HepG2 (cell line): ENCODE results near the gene ECEL1. TPM values are rescaled to one million over a fixed set of nuclear protein-coding genes. Genes with fewer than 3 reads are reported as not detected.

ENCODE experiments used
- ATAC-seq: fragments of 200-7000 bp; cut with Tn5 transposase; 3 replicates; pipeline ENCODE4 v1.9.1; 2020; ENCODE audit warnings: mild to moderate bottlenecking, moderate library complexity
- BruUV-seq: library from RNA; stranded (reverse); fragments of 400-500 nt; replicated peaks from 2 replicates; lab custom pipeline; 2021; lab: Mats Ljungman, UMichigan
- CTCF ChIA-PET: fragments of 300-600 bp; formaldehyde crosslinking; extraction: SDS; loops from one replicate; lab custom pipeline; 2021; ENCODE audit warnings: low total read pairs, inconsistent platforms, low intra/inter-chr PET ratio; lab: Yijun Ruan, JAX
- POLR2A ChIA-PET: fragments of 350-600 bp; sonication (Branson Sonifier 250); formaldehyde crosslinking; loops from one replicate; lab custom pipeline; 2020; ENCODE audit warnings: antibody characterized with exemption, inconsistent platforms; lab: Yijun Ruan, JAX
- DNase-seq: peaks from one replicate; pipeline ENCODE4 v3.0.0-alpha.2; 2015; ENCODE audit warnings: low spot score
- FAIRE-seq: peaks from 3 replicates; lab custom pipeline; 2011; peaks lifted over from hg19 to GRCh38; lab: Jason Lieb, UNC
- H2AFZ ChIP-seq: one replicate; pipeline ENCODE4 v1.6.1; 2011; ENCODE audit warnings: low read length, inconsistent platforms
- H3K27ac ChIP-seq: fragments of 300-600 bp; 3 replicates; pipeline ENCODE4 v1.8.0; 2011; ENCODE audit warnings: mixed run types, mild to moderate bottlenecking, mixed read lengths, low read length, inconsistent platforms; ENCODE audit not compliant: insufficient read depth; ENCODE audit errors: extremely low read length
- H3K27me3 ChIP-seq, 2 experiments: fragments of 200-600 bp in 1 of 2; 2 replicates in 1 of 2; 3 replicates in 1 of 2; pipeline versions ENCODE4 v1.6.0 to v1.8.0; 2011; ENCODE audit warnings: low read length in 2 of 2, mild to moderate bottlenecking in 2 of 2, moderate library complexity in 2 of 2, inconsistent platforms in 1 of 2; ENCODE audit not compliant: insufficient read depth in 2 of 2, control insufficient read depth in 1 of 2
- H3K36me3 ChIP-seq, 2 experiments: fragments of 200-600 bp in 1 of 2; replicated peaks in 1 of 2; 2 replicates in 1 of 2; 3 replicates in 1 of 2; pipeline versions ENCODE4 v1.5.1 to v1.8.0; 2011; ENCODE audit warnings: low read length in 2 of 2, inconsistent platforms in 1 of 2; ENCODE audit not compliant: insufficient read depth in 2 of 2, control insufficient read depth in 1 of 2
- H3K4me1 ChIP-seq: 2 replicates; pipeline ENCODE4 v1.5.1; 2012; ENCODE audit warnings: low read length, inconsistent platforms; ENCODE audit not compliant: insufficient read depth
- H3K4me2 ChIP-seq: 2 replicates; pipeline ENCODE4 v1.6.0; 2011; ENCODE audit warnings: low read depth, low read length, inconsistent platforms
- H3K4me3 ChIP-seq, 3 experiments: fragments of 200-600 bp in 1 of 3; sonication (generic), shearing (Covaris generic) in 1 of 3; replicated peaks in 1 of 3; 2 replicates each; pipeline ENCODE4 v1.5.1; 2011 to 2016; ENCODE audit warnings: low read length in 3 of 3, inconsistent platforms in 2 of 3, low read depth in 2 of 3, mild to moderate bottlenecking in 2 of 3, control low read depth in 1 of 3, mixed read lengths in 1 of 3; ENCODE audit not compliant: insufficient read depth in 1 of 3
- H3K79me2 ChIP-seq: one replicate; pipeline ENCODE4 v1.6.1; 2011; ENCODE audit warnings: low read length, inconsistent platforms; ENCODE audit not compliant: insufficient read depth
- H3K9ac ChIP-seq: 2 replicates; pipeline ENCODE4 v1.6.0; 2011; ENCODE audit warnings: mild to moderate bottlenecking, low read depth, low read length, inconsistent platforms; ENCODE audit not compliant: insufficient read depth
- H3K9me3 ChIP-seq: 2 replicates; pipeline ENCODE4 v1.5.1; 2012; ENCODE audit warnings: mild to moderate bottlenecking, low read length
- H4K20me1 ChIP-seq: 2 replicates; pipeline ENCODE4 v1.6.0; 2011; ENCODE audit warnings: inconsistent platforms, mild to moderate bottlenecking, low read length, moderate library complexity; ENCODE audit not compliant: insufficient read depth
- CENPT ChIP-seq: sonication (generic); formaldehyde crosslinking; IDR thresholded peaks from 2 replicates; pipeline ENCODE4 v1.8.0; 2022; ENCODE audit warnings: low read depth, mild to moderate bottlenecking, moderate library complexity, missing genetic modification reagents
- CENPX ChIP-seq: sonication (generic); formaldehyde crosslinking; IDR thresholded peaks from 2 replicates; pipeline ENCODE4 v1.9.0; 2021; ENCODE audit warnings: mild to moderate bottlenecking, missing genetic modification reagents, moderate library complexity
- CSRNP1 ChIP-seq: sonication (generic); formaldehyde crosslinking; IDR thresholded peaks from 2 replicates; pipeline ENCODE4 v1.8.1; 2023; ENCODE audit warnings: mild to moderate bottlenecking, missing genetic modification reagents
- SP4 ChIP-seq: sonication (generic); formaldehyde crosslinking; IDR thresholded peaks from 2 replicates; pipeline ENCODE4 v1.8.1; 2023; ENCODE audit warnings: mild to moderate bottlenecking, missing genetic modification reagents
- TBX3 ChIP-seq: fragments of 450-650 bp; IDR thresholded peaks from 2 replicates; pipeline ENCODE4 v1.6.1; 2017; ENCODE audit warnings: antibody characterized with exemption, mild to moderate bottlenecking, inconsistent platforms, borderline replicate concordance
- ZBTB7A ChIP-seq: sonication (generic); formaldehyde crosslinking; IDR thresholded peaks from 2 replicates; pipeline ENCODE4 v1.8.0; 2022; ENCODE audit warnings: mild to moderate bottlenecking, missing genetic modification reagents
- ZC3H4 ChIP-seq: sonication (generic); formaldehyde crosslinking; IDR thresholded peaks from 2 replicates; pipeline ENCODE4 v1.4.0; 2020; ENCODE audit warnings: missing genetic modification reagents, borderline replicate concordance
- ZFP91 ChIP-seq: sonication (generic); formaldehyde crosslinking; IDR thresholded peaks from 2 replicates; pipeline ENCODE4 v1.9.0; 2022; ENCODE audit warnings: missing genetic modification reagents, mild to moderate bottlenecking, borderline replicate concordance
- ZNF687 ChIP-seq: sonication (generic); formaldehyde crosslinking; IDR thresholded peaks from 2 replicates; pipeline ENCODE4 v1.5.1; 2020; ENCODE audit warnings: mild to moderate bottlenecking, missing genetic modification reagents, moderate library complexity
- ZNF710 ChIP-seq: sonication (generic); formaldehyde crosslinking; IDR thresholded peaks from 2 replicates; pipeline ENCODE4 v1.5.0; 2020; ENCODE audit warnings: mild to moderate bottlenecking, missing genetic modification reagents, borderline replicate concordance
- ZNF775 ChIP-seq: sonication (generic); formaldehyde crosslinking; IDR thresholded peaks from 2 replicates; pipeline ENCODE4 v1.4.0; 2020; ENCODE audit warnings: missing genetic modification reagents, mild to moderate bottlenecking, moderate library complexity, borderline replicate concordance
- ZNF891 ChIP-seq: sonication (generic); formaldehyde crosslinking; IDR thresholded peaks from 2 replicates; pipeline ENCODE4 v1.5.0; 2020; ENCODE audit warnings: mild to moderate bottlenecking, missing genetic modification reagents
- WGBS: methylation state at CpG from one replicate; pipeline ENCODE4 v1.1.6; 2017; ENCODE audit warnings: low lambda C conversion rate; 5-methylcytosine and 5-hydroxymethylcytosine counted together
- in situ Hi-C: cut with HindIII; loops from 2 replicates; pipeline ENCODE4 v1.10.0; 2017; ENCODE audit warnings: low pct_unique_long_range_greater_than_20kb; ENCODE audit not compliant: extremely low pct_ligation_motif_present
- intact Hi-C: fragments of 100-400 bp; cut with micrococcal nuclease; formaldehyde crosslinking; loops from one replicate; pipeline ENCODE4 v1.10.0; 2022; ENCODE audit not compliant: unreplicated experiment
- polyA plus RNA-seq, 8 experiments: library from polyadenylated mRNA; depleted of rRNA in 3 of 8; stranded (reverse) in 7 of 8; unstranded in 1 of 8; fragments of >200 nt; fragmentation: Illumina TruSeq in 4 of 8; extraction: Trizol in 4 of 8; gene quantifications; 2 replicates each; pipeline versions ENCODE4 v1.2.1 to v1.2.3, GENCODE V29; 2011 to 2016; ENCODE audit warnings: low read depth in 4 of 8, missing spikeins in 1 of 8, mixed read lengths in 1 of 8; ENCODE audit not compliant: insufficient read depth in 1 of 8
- total RNA-seq, 5 experiments: library from RNA; depleted of rRNA; stranded (reverse); fragments of >200 nt; fragmentation: Illumina TruSeq; extraction: Trizol; gene quantifications; 2 replicates each; pipeline ENCODE4 v1.2.3, GENCODE V29; 2016; ENCODE audit warnings: low read depth in 1 of 5

The ECEL1 gene
- total and polyA plus RNA-seq, 2 of the 13 experiments (the other 11 are each of a cell fraction or from before 2014, with no cell fraction given) = not detected

- no peak for FAIRE-seq
- H3K4me2 ChIP-seq = no peak overlapping the region
- H4K20me1 ChIP-seq = no peaks in the 10 kb centered on the region
- H3K27ac ChIP-seq = no peak overlapping the region
- 29% methylated on average over 10 of the region's 16 CpGs for WGBS
- in situ Hi-C loops (no loop called here), intact Hi-C loops (no loop called here)
- DNase-seq = no peak
- H3K4me3 ChIP-seq = peak overlapping the region in 1 of 3 experiments; percentile 5; a peak in 1 of 6 replicates
- no TSS peak for BruUV-seq
- ATAC-seq = peak; percentile 87
- ChIA-PET CTCF (no interaction called here), POLR2A (no interaction called here)
- H3K9me3 ChIP-seq = no peaks in the 10 kb centered on the region
- H3K36me3 ChIP-seq = no peaks in the 10 kb centered on the region
- peaks cover 16 to 40% of the 10 kb centered on the region in 2 experiments for H3K27me3 ChIP-seq
- H3K4me1 ChIP-seq = no peaks in the 10 kb centered on the region
- no peak overlapping the region for H2AFZ ChIP-seq
- no peak overlapping the region for H3K9ac ChIP-seq
- no peaks in the 10 kb centered on the region for H3K79me2 ChIP-seq
- TF ChIP-seq ZNF775 (CRISPR knock-in tag) (no peak), ZFP91 (CRISPR knock-in tag) (peak; percentile 21; the same call in 1 of the 2 replicates), CENPX (CRISPR knock-in tag) (no peak), CENPT (CRISPR knock-in tag) (0 out of 2 replicates have a peak, but pooled peaks have one; percentile 28), CSRNP1 (CRISPR knock-in tag) (no peak), ZNF891 (0 out of 2 replicates have a peak, but pooled peaks have one; percentile 59), ZNF710 (CRISPR knock-in tag) (no peak), ZBTB7A (CRISPR knock-in tag) (no peak), ZC3H4 (no peak), TBX3 (0 out of 2 replicates have a peak, but pooled peaks have one; percentile 26), SP4 (CRISPR knock-in tag) (no peak), ZNF687 (CRISPR knock-in tag) (peak; percentile 42; the same call in 1 of the 2 replicates)
Measured at GRCh38 chr2:232432598-232433184, 54.9 kb downstream of the ECEL1 start.
